NCI-H345 treated with DMSO at 0.1 percent for 48 hours (cell line): Measurements from ENCODE around the gene PIP4P1.

ENCODE experiments used
- DNase-seq: peaks from one replicate; lab custom pipeline; 2025; ENCODE audit not compliant: unreplicated experiment; lab: John Stamatoyannopoulos, UW

PIP4P1 gene

DNA sequence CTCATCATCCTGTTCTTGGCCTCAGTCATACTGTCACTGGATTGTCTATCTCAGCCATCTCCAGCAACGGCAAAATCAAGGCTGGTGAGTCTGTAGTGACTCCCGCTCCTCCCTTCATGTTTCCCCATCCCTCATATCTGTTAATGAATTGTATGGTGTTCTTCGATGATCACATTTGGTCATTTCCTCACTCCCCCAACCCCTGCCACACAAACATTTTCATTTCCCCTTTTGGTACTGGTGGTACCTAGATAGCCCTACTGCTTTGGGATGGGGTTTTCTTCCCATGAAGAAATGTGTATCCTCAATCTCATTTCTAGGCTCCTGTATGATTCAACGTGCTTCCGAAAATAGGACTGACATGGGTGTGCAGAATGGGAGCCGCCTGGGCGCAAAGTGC is 22.6 kb downstream of the PIP4P1 start:
- DNase-seq, result no peak

DNA sequence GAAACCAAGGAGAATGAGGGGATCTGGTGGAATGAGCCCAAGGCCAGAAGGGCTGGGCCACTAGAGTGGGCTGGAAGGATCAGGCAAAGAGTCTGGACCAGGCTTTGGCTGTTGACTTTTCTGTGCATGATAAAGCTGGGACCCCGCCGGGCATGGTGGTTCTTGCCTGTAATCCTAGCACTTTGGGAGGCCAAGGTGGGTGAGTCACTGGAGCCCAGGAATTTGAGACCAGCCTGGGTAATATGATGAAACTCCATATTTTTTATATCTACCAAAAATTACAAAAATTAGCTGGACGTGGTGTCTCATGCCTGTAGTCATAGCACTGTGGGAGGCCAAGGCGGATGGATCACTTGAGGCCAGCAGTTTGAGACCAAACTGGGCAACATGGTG is 24.9 kb downstream of the PIP4P1 start:
- no peak for DNase-seq

DNA sequence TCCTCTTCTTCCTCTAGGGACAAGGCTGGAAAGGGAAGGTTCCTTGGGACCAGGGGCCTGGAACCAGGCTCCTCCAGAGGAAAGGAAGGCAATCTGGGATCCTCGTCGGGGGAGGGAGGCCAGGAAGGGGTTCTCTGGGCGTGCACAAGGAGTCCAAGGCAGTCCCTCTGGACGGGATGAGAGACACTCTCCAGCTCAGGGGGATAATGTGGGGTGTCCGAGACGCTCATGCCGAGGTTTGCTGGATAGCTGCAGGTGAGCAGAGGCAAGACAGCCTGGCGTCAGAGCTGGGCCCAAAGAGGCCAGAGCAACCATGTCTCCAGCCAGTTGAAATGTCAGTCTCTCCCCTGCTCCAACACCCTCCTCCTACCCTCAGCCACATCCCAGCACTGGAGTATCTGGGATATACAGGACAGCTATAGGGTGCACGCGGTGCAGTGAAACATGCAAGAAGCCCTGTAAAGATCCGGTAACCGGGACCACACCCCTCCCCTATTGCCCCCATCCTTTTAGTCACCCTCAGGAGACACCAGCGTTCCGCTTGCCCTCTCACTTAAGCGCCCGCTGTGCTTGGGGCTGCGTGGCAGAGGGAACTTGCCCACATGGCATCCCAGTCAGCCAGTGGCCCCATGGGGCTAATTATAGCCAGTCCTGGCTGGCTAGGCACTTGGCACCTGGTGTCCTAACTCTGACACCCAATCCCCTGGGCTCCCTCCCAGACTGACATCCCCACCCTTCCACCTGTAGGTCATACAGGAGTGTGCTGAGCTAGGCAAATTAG is 25.5 kb downstream of the PIP4P1 start, which contains the start of gene KLHL33:
KLHL33 (minus strand) TSS at position 585 of the 781 bp plus-strand sequence; CDS start at position 230, 355 bp downstream.
- DNase-seq, result no peak

DNA sequence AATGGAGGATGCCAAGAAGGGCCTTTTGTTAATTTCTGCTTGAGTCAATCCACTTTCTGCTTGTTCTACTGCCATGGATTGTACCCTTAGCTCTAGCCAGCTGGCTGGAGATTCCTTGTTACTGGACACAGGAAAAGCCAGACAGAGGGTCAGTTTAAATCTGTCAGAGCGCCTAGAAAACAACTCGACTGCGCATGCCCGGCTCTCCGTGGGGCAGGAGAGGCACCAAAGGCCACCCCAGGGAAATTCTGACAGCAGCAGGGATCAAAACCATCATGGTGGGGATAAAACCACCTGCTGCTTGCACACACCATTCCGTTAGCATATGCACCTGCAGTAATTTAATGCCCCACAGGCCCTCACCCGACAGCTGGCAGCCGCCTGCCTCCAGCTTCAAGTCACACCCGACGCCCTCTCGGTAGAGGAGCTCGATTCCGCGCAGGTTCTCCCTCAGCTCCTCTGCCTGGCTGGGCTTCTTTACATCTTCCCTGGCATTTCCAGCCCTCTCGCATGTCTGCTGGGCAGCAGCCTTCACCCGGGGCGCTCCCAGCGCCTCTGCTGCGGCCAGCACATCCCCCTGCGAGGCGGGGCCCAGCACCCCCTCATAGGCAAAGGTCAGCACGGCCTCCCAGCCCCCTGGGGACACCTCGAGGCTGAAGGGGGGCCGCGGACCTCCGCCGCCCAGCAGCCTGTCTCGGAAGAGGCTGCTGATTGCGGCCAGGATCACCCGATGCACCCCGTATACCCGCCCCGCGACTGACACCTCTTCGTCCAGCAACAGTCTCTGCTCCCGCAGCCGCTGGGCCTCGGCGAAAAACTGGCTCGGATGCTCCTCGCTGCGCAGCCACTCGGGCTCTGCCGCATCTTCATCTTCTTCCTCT is 26.3 kb downstream of the PIP4P1 start:
- DNase-seq, result no peak

DNA sequence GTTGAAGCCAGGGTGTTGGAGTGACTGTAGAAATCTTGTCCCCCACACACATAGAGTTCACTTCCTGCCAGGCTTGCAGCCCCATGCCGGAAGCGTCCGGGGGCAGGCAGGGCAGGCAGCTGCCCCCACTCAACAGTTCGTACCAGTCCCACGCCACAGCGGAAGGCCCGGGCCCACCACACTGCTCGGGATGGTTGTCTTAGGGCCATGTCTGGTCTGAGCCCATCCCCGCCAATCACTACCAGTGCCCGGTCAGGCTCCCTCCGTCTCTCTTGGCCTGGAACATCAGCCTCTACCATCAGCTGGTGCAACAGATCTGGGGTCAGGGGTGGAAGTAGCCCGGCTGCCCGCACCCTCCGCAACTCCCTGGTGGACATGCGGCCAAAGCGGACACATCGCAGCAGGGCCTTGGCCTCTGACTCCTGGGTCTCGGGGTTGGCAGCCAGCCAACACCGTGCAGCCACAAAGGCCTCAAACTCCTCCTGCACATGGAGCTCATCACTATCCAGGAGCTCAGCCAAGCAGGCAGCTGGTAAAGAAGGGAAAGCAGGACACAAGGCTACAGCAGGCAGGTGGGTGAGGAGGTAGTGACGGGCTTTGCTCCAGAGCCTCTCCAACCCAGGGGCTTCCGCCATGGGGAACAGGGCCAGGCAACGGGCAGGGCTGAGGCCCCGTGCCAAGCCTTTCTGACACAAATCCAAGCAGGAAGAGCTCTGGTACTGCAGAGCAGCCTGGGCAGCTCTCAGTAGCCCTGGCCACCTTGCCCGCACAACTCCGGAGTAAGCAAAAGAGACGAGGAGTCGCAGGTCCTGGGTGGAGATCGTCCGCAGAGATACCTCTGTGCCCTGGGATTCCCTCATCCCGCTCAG is 31.2 kb downstream of the PIP4P1 start:
- DNase-seq, result no peak

DNA sequence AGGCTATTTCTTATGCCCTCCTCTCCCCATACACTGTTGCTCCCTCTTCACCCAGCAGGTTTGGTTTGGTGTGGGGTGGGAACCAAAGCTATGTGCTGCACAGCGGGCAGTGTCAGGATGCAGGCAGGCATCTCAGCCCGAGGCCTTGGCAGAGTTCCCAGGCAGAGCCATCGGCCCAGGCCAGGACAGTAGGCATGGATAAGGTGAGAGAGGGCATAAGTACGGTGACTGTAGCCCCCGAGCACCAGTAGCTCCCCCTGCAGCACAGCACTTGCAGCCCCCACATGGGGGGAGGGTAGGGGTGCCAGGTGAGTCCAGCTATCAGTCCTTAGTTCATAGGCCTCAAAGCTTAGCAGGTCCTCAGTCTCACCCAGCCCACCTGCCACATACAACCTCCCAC is 32.4 kb downstream of the PIP4P1 start:
- DNase-seq, result no peak

DNA sequence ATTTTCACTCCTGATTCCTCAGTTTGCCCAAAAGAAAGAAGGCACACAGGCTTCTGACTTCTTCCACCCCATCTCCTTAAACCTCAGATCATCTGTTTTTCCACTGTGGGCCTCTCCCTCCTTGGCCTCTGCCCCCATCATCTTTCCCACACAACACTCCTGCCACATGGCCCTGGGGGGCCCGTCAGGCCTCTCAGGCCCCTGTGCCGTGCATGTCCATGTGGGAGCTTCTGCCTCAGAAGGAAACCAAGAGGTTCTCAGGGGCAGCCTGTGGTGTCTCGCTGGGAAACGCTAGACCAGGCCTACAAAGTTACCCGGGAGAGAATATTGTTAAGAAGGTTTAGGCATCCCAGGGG is 33.2 kb downstream of the PIP4P1 start:
- DNase-seq, result no peak

DNA sequence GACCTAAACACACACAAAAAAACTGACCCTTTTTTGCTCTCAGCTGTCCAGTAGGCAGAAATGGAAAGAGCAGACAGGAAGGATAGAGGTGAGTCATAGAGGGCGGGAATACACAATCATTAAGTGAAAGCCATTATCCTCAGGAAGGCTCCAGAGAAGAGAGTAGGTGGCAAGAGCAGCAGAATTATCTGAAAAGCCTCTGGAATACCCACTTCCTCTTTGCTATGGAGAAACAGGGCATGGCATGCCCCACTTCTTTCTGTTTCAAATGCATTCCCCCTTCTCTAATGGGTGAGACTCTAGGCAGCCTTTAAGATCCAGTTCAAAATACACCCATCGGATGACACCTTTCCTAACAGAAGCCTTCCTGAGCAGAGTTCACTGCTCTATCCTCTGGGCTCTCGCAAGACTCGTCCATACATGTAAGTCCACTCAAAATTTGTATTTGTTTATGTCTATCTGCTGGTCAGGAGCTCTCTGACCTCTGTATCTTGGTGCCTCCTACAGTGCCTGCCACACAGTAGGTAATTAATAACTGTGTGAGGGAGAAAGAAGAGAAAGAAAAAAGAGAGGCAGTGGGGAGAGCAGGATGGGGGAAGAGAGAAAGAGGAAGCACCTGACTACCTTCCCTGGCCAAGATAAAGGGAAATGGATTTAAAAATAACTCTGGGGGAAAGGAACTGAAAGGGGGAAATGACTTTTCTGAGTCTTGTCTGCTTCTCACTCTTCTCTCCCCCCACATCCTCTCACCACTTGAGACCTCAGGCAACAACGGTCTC is 33.8 kb downstream of the PIP4P1 start:
- DNase-seq, result no peak

DNA sequence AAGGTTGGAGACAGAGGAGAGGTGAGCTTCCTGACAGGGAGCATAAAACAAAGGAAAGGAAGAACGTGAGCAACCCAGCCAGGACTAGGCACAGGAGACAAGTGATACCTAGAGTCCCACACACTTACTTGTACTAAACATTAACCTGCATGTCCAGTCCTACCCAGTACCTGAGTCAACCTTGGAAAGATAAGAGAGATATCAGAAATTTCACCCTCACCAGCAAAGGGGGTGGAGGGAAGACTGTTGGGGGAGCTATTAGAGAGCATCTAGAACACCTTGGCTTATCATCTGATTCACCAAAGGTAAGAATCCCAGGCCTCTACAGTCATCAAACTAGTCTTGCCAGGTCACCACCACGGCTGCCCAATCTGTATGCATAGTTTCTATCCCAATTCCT is 36.4 kb downstream of the PIP4P1 start:
- DNase-seq, result no peak

DNA sequence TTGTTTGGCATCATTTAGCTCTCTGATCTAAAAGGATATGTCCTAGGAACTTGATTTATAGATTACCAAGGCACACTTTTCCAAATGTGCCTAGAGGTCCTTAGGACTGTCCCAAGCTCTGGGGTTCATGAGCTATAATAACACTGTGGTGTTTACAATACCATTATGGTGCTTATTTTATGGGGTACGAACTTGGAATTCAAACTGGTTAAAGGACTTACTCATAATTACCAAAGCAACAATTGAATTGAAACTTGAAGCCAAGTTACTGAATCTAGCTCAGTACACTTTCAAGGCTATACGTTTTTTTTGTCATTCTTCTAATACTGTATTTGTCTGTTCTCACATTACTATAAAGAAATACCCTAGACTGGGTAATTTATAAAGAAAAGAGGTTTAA is 38.3 kb downstream of the PIP4P1 start:
- no peak for DNase-seq

DNA sequence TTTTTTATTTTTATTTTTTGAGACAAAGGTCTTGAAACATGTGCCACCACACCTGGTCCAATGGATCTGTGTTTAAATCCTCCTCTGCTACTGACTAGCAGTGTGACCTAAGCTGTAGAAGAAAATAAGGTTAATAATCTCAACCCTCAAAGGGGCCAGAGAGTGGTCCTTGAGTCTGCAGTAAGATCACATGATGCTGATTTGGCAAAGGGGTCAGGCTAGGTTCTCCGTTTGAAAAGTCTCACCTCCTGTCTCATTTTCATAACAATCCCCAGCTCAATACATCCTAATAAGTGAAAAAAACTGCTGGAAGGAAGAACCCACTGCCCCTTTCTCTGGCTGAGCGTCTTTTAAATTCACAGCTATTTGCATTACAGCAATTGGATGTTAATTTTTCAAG is 40.0 kb downstream of the PIP4P1 start:
- DNase-seq, result no peak

DNA sequence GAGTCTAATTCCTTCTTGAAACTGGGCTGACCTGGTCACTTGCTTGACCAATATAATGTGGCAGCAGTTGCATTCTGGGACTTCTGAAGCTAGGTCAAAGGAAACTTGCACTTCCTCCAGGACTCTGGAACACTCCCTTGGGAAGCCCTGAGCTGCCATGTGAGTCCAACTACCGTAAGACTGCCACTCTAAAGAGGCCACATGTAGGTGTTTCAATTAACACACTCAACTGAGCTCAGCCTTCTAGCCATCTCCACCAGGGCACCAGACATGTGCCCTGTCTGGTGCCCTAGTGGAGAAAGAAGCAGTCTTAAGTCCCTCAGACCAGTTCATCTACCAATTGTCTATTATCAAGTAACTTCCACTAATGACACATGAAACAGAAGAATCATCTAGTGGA is 41.8 kb downstream of the PIP4P1 start:
- no peak for DNase-seq

DNA sequence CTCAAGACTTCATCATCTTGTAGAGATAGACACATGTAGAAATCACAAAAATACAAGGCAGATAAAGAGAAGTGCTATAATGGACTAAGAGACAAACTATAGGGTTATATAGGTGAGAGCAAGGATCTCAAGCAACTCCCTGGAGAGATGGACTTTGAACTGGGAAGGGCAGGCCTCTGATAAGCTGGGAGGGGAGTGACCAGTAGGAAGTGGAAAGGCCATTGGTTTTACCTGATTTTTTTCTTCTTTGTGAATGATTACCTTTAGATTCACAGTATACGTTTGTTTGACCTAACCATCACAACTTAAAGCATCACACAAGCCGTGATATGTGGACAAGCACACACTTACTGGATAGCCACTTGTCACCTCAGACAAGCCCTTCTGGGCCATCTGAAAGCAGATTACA is 42.7 kb downstream of the PIP4P1 start:
- no peak for DNase-seq

DNA sequence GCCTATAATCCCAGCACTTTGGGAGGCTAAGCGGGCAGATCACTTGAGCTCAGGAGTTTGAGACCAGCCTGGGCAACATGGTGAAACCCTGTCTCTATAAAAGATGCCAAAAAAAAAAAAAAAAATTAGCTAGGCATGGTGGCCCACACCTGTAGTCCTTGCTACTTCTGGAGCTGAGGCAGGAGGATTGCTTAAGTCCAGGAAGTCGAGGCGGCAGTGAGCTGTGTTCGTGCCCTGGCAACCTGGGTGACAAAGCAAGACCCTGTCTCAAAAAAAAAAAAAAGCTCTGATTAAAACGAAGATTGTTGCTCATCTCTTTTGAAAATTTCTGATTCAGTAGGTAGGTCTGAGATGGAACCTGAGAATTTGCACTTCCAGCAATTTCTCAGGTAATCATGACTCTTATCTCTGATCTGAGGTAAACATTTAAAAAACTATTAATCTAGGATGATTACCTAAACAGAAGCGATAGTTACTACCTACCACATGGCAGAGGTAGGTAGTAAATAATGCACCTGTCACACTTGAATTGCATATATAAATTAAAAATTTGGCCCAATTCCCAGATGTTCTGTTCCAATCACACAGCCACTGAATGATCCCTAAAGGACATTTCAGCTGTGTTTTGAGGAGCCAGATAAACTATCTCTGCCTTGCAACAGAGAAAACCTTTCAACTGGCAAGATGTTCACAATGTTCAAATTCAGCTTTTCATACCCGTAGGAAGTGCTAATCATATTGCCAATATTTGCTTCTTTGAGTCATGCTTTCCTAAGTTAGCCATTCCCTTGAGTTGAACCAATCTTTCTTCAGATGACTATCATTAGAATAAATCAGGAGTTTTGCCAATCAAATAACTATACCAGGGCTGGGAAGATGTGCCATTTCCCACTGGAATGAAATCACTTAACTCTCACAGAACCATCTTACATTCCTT is 43.7 kb downstream of the PIP4P1 start:
- DNase-seq, result no peak

DNA sequence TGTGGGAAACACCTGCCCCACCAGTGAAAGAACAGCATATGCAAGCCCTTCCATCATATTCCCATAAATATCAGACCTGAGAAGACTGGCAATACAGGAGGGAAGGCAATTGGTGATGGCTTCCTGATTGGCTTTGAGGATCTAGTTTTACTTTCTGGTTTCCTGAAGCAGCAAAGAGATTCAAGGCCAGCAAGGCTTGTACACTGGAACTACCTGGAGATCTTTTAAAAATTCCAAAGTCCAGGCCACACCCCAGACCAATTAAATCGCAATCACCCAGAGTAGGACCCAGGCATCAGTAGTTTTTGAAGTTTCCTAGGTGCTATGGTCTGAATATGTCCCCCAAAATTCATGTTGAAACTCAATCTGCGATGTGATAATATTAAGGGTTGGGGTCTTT is 45.0 kb downstream of the PIP4P1 start:
- DNase-seq, result no peak

DNA sequence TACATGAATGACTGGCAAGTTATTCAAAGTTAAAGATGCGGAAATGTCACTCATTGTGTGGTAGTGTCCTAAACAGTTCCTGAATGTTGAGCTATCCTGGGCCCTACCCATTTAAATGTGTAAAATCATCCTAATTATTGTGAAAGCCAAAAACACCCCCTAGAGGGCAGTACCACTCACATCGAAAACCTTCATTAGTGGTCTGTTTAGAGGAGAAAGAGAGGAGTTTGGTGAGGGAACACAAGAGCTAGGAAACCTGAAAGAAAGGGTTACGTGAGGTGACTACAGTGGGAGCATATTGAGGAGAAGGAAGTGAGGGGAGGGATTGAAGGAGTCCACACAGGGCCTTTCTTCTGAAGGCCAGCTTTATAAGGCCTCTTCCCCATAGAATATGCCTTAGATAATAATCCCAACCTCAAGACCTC is 45.4 kb downstream of the PIP4P1 start:
- no peak for DNase-seq

DNA sequence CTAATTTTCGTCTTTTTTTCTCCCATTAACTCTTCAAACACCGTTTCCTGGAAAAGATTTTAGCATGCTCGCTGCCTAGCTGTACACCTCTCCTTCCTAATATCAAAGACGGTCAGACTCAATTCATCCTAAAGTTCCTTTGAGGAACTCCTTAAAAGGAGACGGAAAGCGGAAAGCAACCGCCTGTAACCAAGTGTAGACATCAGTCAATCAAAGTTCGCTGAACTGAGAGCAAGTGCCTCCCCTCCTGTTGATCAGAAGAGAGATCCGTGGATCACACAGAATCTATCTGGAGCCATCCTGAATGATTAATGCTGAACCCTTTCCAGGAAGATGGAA is 47.5 kb downstream of the PIP4P1 start:
- DNase-seq, result no peak

DNA sequence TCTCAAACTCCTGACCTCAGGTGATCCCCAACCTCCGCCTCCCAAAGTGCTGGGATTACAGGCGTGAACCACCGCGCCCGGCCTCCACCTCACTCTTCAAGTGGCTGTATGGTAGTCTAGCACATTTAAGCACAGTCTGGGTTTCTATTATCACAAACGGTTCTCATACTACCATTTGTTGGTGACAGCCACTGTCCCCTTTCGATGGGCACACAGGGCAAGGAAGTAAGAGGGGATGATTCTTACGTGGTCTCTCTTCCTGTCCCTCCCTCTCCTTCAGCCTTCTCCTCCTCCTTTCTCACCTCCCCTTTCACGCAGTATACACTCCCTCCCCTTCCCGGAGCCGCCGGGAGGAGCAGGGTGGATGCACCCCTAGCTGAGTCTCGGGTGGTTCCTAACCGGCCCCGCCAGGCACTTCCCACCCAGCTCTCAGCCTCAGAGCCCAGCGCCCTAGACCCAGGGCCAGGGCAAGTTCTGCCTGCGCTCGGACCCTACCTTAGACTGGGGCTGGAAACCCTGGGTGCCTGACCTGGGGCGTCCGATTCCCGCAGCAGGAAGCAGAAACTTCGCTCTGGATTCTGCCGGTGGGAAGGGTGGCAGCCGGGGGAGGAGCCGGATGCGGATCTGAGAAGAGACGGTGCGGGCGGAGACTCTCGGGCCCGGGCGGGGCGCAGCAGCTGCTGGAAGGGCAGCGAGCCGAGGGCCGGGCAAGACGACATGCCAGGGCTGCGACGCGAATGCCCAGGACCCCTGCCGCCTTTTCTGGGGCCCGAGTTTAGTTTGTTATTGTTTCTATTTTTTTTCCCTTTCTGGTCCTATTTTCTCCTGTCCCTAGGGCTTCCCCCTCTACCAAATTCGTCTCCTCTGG is 48.1 kb downstream of the PIP4P1 start, which contains the start of gene TEP1:
TEP1 (minus strand) TSS at position 626 of the 868 bp plus-strand sequence. CDS start 5,062 bp downstream, outside the sequence.
- DNase-seq, result peak; percentile 75
